ENCODE measurements around the gene TXNIP.

Gene TXNIP

GRCh38 chr1:145960468-145961108 lies 35.8 kb downstream of the TXNIP start:
- Histone ChIP-seq H3K4me3 (ENCODE audit: low read depth, low read length) (peak overlapping the region; percentile 92), H3K9ac (ENCODE audit: low read depth, low read length) (no peak overlapping the region), H3K4me1 (ENCODE audit: control insufficient read depth, insufficient read depth, low read length) (peaks cover 25% of the 10 kb centered on the region), H3K36me3 (ENCODE audit: control insufficient read depth, insufficient read depth, low read length) (no peaks in the 10 kb centered on the region), H3K27me3 (ENCODE audit: control insufficient read depth, insufficient read depth, low read length) (peaks cover 81% of the 10 kb centered on the region), H3K9me3 (ENCODE audit: control insufficient read depth, insufficient read depth, low read length) (no peaks in the 10 kb centered on the region), H3K27ac (ENCODE audit: low read depth, low read length) (peak overlapping the region; percentile 53)

GRCh38 chr1:145959957-145960467 lies 36.4 kb downstream of the TXNIP start:
- no peak overlapping the region for H3K27ac ChIP-seq (ENCODE audit: low read depth, low read length)
- H3K4me3 ChIP-seq (ENCODE audit: low read depth, low read length) = peak overlapping the region; percentile 92
- no peaks in the 10 kb centered on the region for H3K36me3 ChIP-seq (ENCODE audit: control insufficient read depth, insufficient read depth, low read length)
- H3K27me3 ChIP-seq (ENCODE audit: control insufficient read depth, insufficient read depth, low read length) = peaks cover 87% of the 10 kb centered on the region
- no peak overlapping the region for H3K9ac ChIP-seq (ENCODE audit: low read depth, low read length)
- H3K9me3 ChIP-seq (ENCODE audit: control insufficient read depth, insufficient read depth, low read length) = no peaks in the 10 kb centered on the region
- peaks cover 25% of the 10 kb centered on the region for H3K4me1 ChIP-seq (ENCODE audit: control insufficient read depth, insufficient read depth, low read length)

- H3K9me3 ChIP-seq (ENCODE audit: control insufficient read depth, insufficient read depth, low read length) = no peaks in the 10 kb centered on the region
- H3K9ac ChIP-seq (ENCODE audit: low read depth, low read length) = no peak overlapping the region
- no peak overlapping the region for H3K4me3 ChIP-seq (ENCODE audit: low read depth, low read length)
- H3K27me3 ChIP-seq (ENCODE audit: control insufficient read depth, insufficient read depth, low read length) = peaks cover 94% of the 10 kb centered on the region
- H3K27ac ChIP-seq (ENCODE audit: low read depth, low read length) = no peak overlapping the region
- H3K36me3 ChIP-seq (ENCODE audit: control insufficient read depth, insufficient read depth, low read length) = no peaks in the 10 kb centered on the region
- H3K4me1 ChIP-seq (ENCODE audit: control insufficient read depth, insufficient read depth, low read length) = peaks cover 25% of the 10 kb centered on the region
Measured at GRCh38 chr1:145959333-145959732, 37.0 kb downstream of the TXNIP start.

GRCh38 chr1:145958734-145959133 lies 37.6 kb downstream of the TXNIP start:
- Histone ChIP-seq H3K9me3 (ENCODE audit: control insufficient read depth, insufficient read depth, low read length) (no peaks in the 10 kb centered on the region), H3K4me1 (ENCODE audit: control insufficient read depth, insufficient read depth, low read length) (peaks cover 20% of the 10 kb centered on the region), H3K27me3 (ENCODE audit: control insufficient read depth, insufficient read depth, low read length) (peaks cover 88% of the 10 kb centered on the region), H3K27ac (ENCODE audit: low read depth, low read length) (no peak overlapping the region), H3K36me3 (ENCODE audit: control insufficient read depth, insufficient read depth, low read length) (no peaks in the 10 kb centered on the region), H3K4me3 (ENCODE audit: low read depth, low read length) (no peak overlapping the region), H3K9ac (ENCODE audit: low read depth, low read length) (no peak overlapping the region)

- H3K9me3 ChIP-seq (ENCODE audit: control insufficient read depth, insufficient read depth, low read length) = no peaks in the 10 kb centered on the region
- H3K27me3 ChIP-seq (ENCODE audit: control insufficient read depth, insufficient read depth, low read length) = peaks cover 77% of the 10 kb centered on the region
- no peaks in the 10 kb centered on the region for H3K36me3 ChIP-seq (ENCODE audit: control insufficient read depth, insufficient read depth, low read length)
- H3K9ac ChIP-seq (ENCODE audit: low read depth, low read length) = no peak within 1 kb of the TSS
- peak within 1 kb of the TSS; percentile 72 for H3K4me3 ChIP-seq (ENCODE audit: low read depth, low read length)
- H3K4me1 ChIP-seq (ENCODE audit: control insufficient read depth, insufficient read depth, low read length) = peaks cover 14% of the 10 kb centered on the region
- no peak within 1 kb of the TSS for H3K27ac ChIP-seq (ENCODE audit: low read depth, low read length)
Measured at GRCh38 chr1:145957443-145958319, 38.7 kb downstream of the TXNIP start, which contains the start of gene LIX1L. Gene LIX1L, minus strand, starts transcription at chr1:145958017. Its CDS starts 90 bp downstream, at chr1:145957927.

- Histone ChIP-seq H3K36me3 (ENCODE audit: control insufficient read depth, insufficient read depth, low read length) (no peaks in the 10 kb centered on the region), H3K27me3 (ENCODE audit: control insufficient read depth, insufficient read depth, low read length) (peaks cover 70% of the 10 kb centered on the region), H3K4me1 (ENCODE audit: control insufficient read depth, insufficient read depth, low read length) (peaks cover 13% of the 10 kb centered on the region), H3K9ac (ENCODE audit: low read depth, low read length) (no peak overlapping the region), H3K27ac (ENCODE audit: low read depth, low read length) (no peak overlapping the region), H3K9me3 (ENCODE audit: control insufficient read depth, insufficient read depth, low read length) (no peaks in the 10 kb centered on the region), H3K4me3 (ENCODE audit: low read depth, low read length) (peak overlapping the region; percentile 72)
Measured at GRCh38 chr1:145956781-145957442, 39.5 kb downstream of the TXNIP start.

GRCh38 chr1:145956361-145956760 lies 40.0 kb downstream of the TXNIP start:
- Histone ChIP-seq H3K9me3 (ENCODE audit: control insufficient read depth, insufficient read depth, low read length) (no peaks in the 10 kb centered on the region), H3K27me3 (ENCODE audit: control insufficient read depth, insufficient read depth, low read length) (peaks cover 65% of the 10 kb centered on the region), H3K36me3 (ENCODE audit: control insufficient read depth, insufficient read depth, low read length) (no peaks in the 10 kb centered on the region), H3K4me1 (ENCODE audit: control insufficient read depth, insufficient read depth, low read length) (peaks cover 13% of the 10 kb centered on the region), H3K27ac (ENCODE audit: low read depth, low read length) (no peak overlapping the region), H3K9ac (ENCODE audit: low read depth, low read length) (no peak overlapping the region), H3K4me3 (ENCODE audit: low read depth, low read length) (no peak overlapping the region)

GRCh38 chr1:145955436-145955835 lies 40.9 kb downstream of the TXNIP start:
- peaks cover 13% of the 10 kb centered on the region for H3K4me1 ChIP-seq (ENCODE audit: control insufficient read depth, insufficient read depth, low read length)
- no peak overlapping the region for H3K4me3 ChIP-seq (ENCODE audit: low read depth, low read length)
- peaks cover 57% of the 10 kb centered on the region for H3K27me3 ChIP-seq (ENCODE audit: control insufficient read depth, insufficient read depth, low read length)
- no peaks in the 10 kb centered on the region for H3K9me3 ChIP-seq (ENCODE audit: control insufficient read depth, insufficient read depth, low read length)
- H3K27ac ChIP-seq (ENCODE audit: low read depth, low read length) = no peak overlapping the region
- no peak overlapping the region for H3K9ac ChIP-seq (ENCODE audit: low read depth, low read length)
- H3K36me3 ChIP-seq (ENCODE audit: control insufficient read depth, insufficient read depth, low read length) = no peaks in the 10 kb centered on the region

- Histone ChIP-seq H3K36me3 (ENCODE audit: control insufficient read depth, insufficient read depth, low read length) (no peaks in the 10 kb centered on the region), H3K9ac (ENCODE audit: low read depth, low read length) (no peak overlapping the region), H3K4me1 (ENCODE audit: control insufficient read depth, insufficient read depth, low read length) (peaks cover 9% of the 10 kb centered on the region), H3K27me3 (ENCODE audit: control insufficient read depth, insufficient read depth, low read length) (peaks cover 41% of the 10 kb centered on the region), H3K9me3 (ENCODE audit: control insufficient read depth, insufficient read depth, low read length) (no peaks in the 10 kb centered on the region), H3K4me3 (ENCODE audit: low read depth, low read length) (no peak overlapping the region), H3K27ac (ENCODE audit: low read depth, low read length) (no peak overlapping the region)
Measured at GRCh38 chr1:145953861-145954260, 42.5 kb downstream of the TXNIP start.

GRCh38 chr1:145952903-145953302 lies 43.5 kb downstream of the TXNIP start:
- H3K9ac ChIP-seq (ENCODE audit: low read depth, low read length) = no peak overlapping the region
- H3K4me1 ChIP-seq (ENCODE audit: control insufficient read depth, insufficient read depth, low read length) = peaks cover 8% of the 10 kb centered on the region; the same call in 1 of the 2 replicates
- no peak overlapping the region for H3K4me3 ChIP-seq (ENCODE audit: low read depth, low read length)
- no peaks in the 10 kb centered on the region for H3K36me3 ChIP-seq (ENCODE audit: control insufficient read depth, insufficient read depth, low read length)
- H3K27ac ChIP-seq (ENCODE audit: low read depth, low read length) = no peak overlapping the region
- peaks cover 32% of the 10 kb centered on the region for H3K27me3 ChIP-seq (ENCODE audit: control insufficient read depth, insufficient read depth, low read length)
- no peaks in the 10 kb centered on the region for H3K9me3 ChIP-seq (ENCODE audit: control insufficient read depth, insufficient read depth, low read length)

Measured in HUES48 (cell line).